Activated effector memory CD4-positive, alpha-beta T cell treated with Interleukin-2 at 50 U/mL for 16 hours (primary cell): ENCODE data around the gene PDE4B.
"Not testable (repeated sequence)": the region's sequence is repeated elsewhere in the genome, so short reads cannot be mapped to it uniquely, and the experiment has no call there.

Source experiments
- DNase-seq: peaks from one replicate; pipeline ENCODE4 v3.0.0-alpha.2; 2020

PDE4B gene

DNA sequence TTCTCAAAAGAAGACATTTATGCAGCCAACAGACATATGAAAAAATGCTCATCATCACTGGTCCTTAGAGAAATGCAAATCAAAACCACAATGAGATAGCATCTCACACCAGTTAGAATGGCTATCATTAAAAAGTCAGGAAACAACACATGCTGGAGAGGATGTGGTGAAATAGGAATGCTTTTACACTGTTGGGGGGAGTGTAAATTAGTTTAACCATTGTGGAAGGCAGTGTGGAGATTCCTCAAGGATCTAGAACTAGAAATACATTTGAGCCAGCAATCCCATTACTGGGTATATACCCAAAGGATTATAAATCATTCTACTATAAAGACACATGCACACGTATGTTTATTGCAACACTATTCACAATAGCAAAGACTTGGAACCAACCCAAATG is 618.8 kb downstream of the PDE4B start:
- DNase-seq: not testable (repeated sequence)

DNA sequence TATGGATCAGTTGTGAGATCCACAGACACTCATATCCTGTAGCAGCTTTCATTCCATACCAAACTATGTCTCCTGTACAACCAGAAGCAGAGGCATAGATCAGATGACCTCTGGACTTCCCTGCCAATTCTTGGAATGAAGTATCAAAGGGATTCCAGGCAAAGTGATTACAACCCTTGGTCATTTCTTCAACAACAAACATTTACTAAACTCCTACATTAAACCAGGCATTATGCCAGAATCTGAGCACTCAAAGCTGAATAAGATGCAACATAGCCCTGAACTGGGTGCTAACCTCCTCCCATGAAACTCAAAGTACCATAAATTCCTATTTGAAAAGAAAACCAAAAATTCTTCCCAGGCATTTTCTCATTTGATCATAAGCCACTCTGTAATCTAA is 620.0 kb downstream of the PDE4B start:
- DNase-seq: no peak

DNA sequence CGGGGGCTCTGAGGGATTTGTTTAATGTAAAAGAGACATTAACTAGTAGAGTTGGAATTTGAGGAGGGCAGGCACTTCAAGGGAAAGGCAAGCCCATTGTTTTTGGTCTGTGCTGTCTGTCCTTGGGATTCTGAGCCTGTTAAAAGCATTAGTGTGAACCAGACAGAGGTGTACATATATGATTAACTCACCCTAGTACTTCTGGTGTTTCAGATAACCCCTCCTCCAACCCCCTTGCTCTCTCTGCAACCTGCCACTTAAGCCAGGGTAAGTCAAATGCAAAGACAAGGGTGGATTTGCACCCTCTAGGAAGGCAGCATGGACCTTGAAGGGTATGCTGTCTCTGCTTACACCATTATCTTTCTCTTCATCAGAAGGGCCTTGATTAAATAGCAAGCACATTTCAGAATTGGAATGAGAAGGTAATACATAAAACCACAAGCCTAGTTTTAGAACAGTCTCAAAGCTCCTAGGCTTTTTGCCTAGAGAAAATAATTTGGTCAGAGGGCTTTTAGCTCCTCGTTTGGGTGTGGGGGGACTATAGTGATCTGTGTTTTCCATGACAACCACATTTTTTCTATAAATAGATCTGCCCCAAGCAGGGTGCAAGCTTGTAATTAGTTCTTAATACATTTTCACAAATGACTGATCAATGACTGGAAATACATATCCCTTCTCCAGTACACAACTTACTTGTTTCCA is 620.6 kb downstream of the PDE4B start:
- DNase-seq: no peak

DNA sequence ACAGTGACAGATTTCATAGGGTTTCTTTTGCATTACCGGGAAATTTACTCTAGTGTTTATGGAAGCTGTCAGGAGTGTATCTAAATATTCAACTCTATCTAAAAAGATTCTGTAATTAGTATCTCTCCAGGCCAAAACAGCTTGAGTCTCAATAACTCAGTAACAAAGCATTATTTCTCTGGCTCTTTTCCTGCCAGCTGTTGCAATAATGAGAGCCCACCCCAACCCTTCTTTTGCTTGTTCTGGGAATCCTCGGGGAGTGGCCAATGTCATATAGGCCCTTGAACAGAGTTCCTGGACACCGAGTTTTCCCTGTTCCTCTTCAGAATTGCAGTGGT is 621.1 kb downstream of the PDE4B start:
- no peak for DNase-seq

DNA sequence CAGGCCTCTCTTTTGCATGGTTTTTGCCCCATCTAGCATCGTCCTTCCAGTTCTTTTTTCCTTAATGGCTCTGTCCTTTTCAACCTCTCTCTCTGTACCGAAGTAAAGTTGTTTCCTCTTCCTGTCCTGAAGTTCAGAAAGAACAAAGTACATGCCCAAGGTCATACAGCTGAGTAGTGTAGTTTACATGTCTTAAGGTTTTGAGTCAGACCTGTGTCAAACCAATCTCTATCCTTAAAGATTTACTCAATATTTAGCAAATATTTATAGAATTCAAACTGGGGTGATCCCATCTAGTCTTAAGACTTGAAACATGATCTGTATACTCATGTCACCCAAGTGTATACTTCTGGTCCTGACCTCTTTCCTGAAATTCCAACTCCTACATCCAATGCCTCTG is 622.6 kb downstream of the PDE4B start:
- no peak for DNase-seq

DNA sequence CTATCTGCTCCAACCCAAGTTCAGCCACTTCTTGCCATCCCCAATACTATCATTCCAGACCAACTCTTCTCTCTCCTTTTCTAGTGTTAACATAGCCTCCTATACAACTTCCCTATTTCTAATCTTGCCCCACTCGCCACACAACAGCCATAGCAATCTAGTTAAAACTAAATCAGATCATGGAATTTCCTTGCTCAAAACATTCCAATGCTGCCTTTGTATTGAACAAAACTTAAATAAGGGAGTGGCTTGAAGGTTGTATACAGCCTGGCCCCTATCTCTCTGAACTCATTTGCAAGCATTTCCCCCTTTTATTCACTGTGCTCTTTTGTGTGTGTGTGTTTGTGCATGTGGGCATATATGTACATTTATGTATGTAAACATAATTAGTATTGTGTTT is 623.2 kb downstream of the PDE4B start:
- DNase-seq: no peak

DNA sequence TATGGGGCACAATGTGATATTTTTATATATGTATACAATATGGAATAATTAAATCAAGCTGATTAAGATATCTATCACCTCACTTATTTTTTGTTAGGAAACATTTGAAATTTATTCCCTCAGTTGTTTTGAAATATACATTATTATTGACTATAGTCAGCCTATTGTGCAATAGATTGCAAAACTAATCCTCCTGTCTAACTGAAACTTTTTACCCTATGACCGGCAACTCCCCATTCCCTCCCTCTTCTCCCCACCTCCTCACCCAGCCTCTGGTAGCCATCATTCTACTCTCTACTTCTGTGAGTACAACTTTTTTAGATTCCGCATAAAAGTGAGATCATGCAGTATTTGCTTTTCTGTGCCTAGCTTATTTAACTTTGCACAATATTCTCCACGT is 623.6 kb downstream of the PDE4B start:
- no peak for DNase-seq

DNA sequence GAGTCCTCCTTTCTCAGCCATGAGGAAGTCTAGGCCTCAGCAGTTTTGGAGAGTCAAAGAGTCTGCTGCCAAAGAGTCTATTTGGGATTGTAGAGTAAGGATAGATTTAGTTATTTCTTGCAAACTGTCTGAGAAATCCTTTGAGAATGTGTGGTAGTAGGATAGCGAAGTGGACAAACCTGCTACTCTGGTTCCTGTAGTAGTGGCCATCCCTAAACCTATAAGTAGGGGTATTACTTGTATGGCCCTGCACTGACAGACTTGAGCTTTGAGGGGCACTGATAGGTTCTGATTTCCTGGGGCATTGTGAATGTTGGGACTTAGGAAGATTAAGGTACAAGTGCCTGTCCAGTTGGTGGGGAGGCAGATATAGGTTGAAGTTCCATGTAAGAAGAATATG is 625.3 kb downstream of the PDE4B start:
- DNase-seq: no peak

DNA sequence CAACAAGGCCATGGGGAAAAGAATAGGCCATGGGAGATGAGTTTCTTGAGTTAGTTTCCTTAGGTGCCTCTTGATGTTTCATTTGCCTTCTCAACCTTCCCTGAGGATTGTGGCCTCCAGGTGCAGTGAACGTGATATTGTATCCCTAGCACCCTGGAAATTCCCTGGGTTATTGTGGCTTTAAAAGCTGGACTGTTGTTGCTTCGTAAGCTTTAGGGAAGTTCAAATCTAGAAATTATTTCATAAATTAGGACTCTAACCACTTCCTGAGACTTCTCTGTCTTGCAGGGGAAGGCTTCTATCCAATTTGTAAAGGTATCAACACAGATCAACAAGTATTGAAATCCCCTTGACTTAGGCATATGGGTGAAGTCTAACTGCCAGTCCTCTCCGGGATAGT is 627.5 kb downstream of the PDE4B start:
- not testable (repeated sequence) for DNase-seq

DNA sequence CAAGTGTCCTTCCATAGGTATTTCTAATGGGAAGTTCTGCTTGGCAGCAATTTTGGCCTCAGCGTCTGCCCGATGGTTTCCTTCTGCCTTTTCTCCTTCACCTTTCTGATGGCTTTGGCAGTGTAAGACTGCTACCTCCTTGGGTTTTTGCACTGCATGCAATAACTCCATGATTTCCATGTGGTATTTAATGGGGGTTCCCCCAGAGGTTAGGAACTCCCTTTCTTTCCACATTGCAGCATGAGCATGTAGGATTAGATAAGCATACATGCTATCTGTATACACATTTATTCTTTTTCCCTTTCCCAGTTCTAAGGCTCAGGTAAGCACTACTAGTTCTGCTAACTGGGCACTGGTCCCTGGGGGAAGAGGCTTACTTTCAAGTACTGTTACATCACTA is 628.2 kb downstream of the PDE4B start:
- not testable (repeated sequence) for DNase-seq

DNA sequence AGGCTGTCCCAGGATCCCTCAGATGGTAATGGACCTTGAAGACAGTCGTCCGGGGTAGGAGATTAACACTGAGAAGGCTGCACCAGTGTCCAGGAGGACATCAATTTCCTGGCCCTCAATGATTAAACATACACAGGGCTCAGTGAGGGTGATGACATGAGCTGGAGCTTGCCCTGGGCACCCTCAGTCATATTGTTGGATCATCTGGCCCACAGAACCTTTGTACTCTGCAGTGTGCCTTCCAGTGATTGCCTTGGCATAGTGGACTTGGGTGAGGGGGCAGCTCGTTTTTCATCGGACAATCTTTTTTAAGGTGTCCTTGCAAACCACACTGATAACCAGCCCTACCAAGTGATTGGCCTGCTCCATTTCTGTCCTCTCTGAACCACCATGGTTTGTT is 630.1 kb downstream of the PDE4B start:
- no peak for DNase-seq
